GM12891 (cell line): ENCODE data around the gene BACE2.
"Not testable (repeated sequence)": the region's sequence is repeated elsewhere in the genome, so short reads cannot be mapped to it uniquely, and the experiment has no call there.

Experiments
- DNase-seq: peaks from one replicate; pipeline ENCODE4 v3.0.0; 2011; ENCODE audit warnings: low spot score; ENCODE audit not compliant: insufficient read length
- FAIRE-seq: peaks from 2 replicates; lab custom pipeline; 2011; peaks lifted over from hg19 to GRCh38; lab: Jason Lieb, UNC
- PAX5 ChIP-seq: IDR thresholded peaks from 2 replicates; pipeline ENCODE4 v1.6.1; 2011; ENCODE audit warnings: low read length, moderate library complexity, mild to moderate bottlenecking; ENCODE audit not compliant: insufficient read depth, severe bottlenecking
- POLR2A ChIP-seq: IDR thresholded peaks from 2 replicates; pipeline ENCODE4 v1.6.1; 2011; ENCODE audit warnings: low read depth, low read length, control low read depth
- POLR2AphosphoS5 ChIP-seq: IDR thresholded peaks from 2 replicates; pipeline ENCODE4 v1.6.1; 2011; ENCODE audit warnings: low read depth, low read length, control low read depth
- POU2F2 ChIP-seq: IDR thresholded peaks from 2 replicates; pipeline ENCODE4 v1.6.1; 2011; ENCODE audit warnings: low read depth, mild to moderate bottlenecking, control low read depth, low read length, moderate library complexity
- SPI1 ChIP-seq: IDR thresholded peaks from 2 replicates; pipeline ENCODE4 v1.6.1; 2011; ENCODE audit warnings: low read depth, low read length, control low read depth
- TAF1 ChIP-seq: IDR thresholded peaks from 2 replicates; pipeline ENCODE4 v1.6.1; 2011; ENCODE audit warnings: low read depth, low read length, control low read depth

The BACE2 gene

DNA sequence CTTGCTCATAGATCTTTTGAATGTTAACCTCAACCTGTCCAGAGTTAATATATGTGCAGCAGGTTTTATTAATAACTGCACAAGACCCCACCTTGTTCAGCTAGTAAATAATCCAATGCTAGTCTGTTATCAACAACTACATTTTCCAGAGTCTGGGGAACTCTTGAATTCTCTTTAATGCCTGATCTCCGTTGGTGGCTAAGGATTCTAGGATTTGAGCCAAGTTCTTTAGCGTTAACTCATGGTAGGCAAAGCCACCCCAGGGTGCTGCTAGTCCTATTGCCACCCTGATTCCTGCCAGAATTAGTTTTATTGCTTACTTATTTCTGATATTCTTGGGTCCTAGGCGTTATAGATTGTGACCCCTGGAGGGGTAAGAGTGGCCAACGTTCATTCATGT is 12.8 kb downstream of the BACE2 start:
- FAIRE-seq (no peak), DNase-seq (no peak)
- no peak for TF ChIP-seq POLR2AphosphoS5
- TF ChIP-seq POU2F2 = no peak

- FAIRE-seq = no peak
- no peak for DNase-seq
- TF ChIP-seq POLR2AphosphoS5 (no peak), SPI1 (no peak), TAF1 (no peak), PAX5 (no peak), POLR2A (no peak), POU2F2 (no peak)
These were observed 14.6 kb downstream of the BACE2 start for GRCh38 chr21:41182547-41182946.

DNA sequence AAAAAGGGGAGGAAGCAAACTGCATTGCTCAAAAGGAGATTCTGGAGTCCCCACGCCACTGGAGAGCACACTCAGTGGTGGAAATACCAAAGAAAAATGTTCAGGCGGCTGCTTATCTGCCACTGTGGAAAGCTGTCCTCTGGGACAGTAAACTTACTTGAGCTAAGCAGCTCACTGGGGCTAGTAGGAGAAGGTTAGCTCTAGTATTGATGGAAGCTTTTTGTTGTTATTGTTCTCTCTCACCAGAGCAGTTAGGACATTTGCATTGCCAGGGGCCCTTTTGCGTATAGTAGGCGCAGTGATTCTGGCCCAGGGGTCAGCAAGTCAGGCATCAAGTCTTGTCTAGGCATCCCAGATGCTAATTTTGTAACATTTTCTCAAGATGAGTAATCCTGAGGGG is 15.6 kb downstream of the BACE2 start:
- FAIRE-seq = no peak
- TF ChIP-seq POLR2A = no peak
- no peak for TF ChIP-seq SPI1
- TF ChIP-seq POU2F2 = no peak
- TF ChIP-seq TAF1 = no peak
- TF ChIP-seq POLR2AphosphoS5 = no peak
- TF ChIP-seq PAX5 = no peak
- DNase-seq = no peak

GRCh38 chr21:41185802-41186201 is 17.8 kb downstream of the BACE2 start:
- DNase-seq = no peak
- no peak for FAIRE-seq
- no peak for TF ChIP-seq POU2F2
- TF ChIP-seq POLR2A = no peak
- no peak for TF ChIP-seq POLR2AphosphoS5
- no peak for TF ChIP-seq SPI1
- no peak for TF ChIP-seq PAX5
- TF ChIP-seq TAF1 = no peak

DNA sequence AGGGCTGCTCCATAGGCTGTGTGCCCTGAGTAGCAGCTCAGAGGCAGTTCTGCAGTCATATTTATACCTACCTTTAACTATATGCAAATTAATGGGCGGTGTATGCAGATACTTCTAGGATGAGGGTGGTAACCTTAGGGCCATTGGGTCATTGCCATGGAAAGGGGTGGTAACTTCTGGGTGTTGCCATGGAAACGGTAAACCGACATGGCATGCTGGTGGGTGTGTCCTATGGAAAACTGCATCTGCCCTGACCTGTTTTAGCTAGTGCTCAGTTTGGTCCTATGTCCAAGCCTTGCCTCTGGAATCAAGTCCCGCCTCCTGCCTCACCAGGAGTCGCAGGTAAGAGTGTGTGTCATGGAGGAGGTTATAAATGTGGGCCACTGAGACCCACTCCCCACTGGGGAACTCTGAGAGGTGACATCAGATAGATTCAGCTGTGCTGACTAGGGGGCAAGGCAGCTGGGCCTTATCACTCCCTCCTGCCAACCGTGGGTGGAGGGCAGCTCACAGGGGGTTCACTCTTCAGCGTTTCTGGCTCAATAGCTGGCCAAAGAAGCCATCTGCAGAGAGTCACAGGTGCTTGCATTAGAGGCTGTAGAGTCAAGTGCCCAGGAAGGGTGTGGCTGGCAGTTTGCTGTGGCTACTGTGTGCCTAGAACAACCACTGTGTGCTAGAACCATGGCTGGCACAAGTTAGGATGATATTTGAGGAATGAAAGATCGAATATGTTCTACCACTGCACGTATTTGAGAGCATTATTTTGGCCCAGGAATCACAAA is 19.0 kb downstream of the BACE2 start:
- DNase-seq = no peak
- FAIRE-seq = no peak
- TF ChIP-seq PAX5 (no peak), SPI1 (no peak), POLR2AphosphoS5 (no peak)

- TF ChIP-seq POLR2AphosphoS5 = no peak
- no peak for TF ChIP-seq TAF1
- TF ChIP-seq PAX5 = no peak
- TF ChIP-seq POU2F2 = no peak
- no peak for TF ChIP-seq POLR2A
- no peak for TF ChIP-seq SPI1
- no peak for DNase-seq
- no peak for FAIRE-seq
These were observed 19.6 kb downstream of the BACE2 start for GRCh38 chr21:41187537-41188025.

DNA sequence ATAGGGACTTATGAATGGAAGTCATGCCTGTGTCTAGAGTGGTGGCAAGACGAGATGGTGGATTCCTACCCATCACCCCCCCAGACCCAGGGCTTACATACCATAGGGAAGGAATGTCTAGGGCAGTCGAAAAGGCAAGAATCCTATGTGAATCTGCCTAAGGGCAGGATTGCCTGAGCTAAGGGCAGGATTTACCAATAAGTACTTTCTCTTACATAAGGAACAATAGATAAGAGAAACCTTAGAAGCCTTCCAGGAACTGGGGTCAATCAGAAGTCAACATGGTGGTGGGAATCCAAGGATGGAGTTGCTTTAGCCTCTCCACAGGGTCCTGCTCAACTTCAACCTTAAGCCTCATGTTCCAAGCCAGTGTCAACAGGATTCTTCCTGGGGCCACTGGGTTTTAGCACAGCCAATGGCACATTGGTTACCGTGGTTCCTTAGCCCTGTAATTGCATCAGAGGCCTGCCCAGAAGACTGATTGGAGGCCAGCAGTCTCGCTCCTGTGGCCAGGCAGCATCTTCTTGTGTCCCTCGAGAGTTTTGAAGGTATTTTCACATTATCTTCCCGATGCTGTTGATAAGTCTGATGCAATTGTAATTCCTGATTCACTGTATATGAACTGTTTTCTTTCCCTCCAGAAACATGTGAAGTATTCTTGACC is 20.7 kb downstream of the BACE2 start:
- TF ChIP-seq POU2F2 (no peak), POLR2AphosphoS5 (no peak), SPI1 (no peak), POLR2A (no peak), PAX5 (no peak), TAF1 (no peak)
- FAIRE-seq = no peak

DNA sequence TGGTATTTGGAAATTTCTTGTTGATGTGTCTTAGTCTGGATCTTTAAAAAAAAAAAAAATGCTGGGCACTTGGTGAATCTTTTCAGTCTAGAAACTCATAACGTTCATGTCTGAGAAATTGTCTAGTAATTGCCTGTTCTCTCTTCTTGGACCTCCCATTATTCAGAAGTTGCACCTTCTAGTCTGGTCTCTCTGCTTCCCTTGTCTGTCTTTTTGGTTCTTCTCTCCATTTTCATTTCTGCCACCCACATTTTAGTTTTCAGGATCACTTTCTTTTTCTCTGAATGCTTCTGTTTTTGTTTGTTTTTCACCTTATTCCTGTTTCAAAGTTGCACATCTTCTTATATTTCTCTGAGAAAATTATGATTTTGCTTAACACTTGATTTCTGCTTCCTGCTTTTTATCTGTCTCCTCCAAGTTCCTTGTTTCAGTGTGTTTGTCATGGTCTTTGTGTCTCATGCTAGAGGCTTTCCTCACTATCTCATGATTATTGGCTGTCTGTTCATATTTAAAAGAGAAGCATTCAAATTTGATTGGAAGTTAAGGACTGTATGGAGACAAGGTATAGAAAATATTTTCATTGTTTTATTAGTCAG is 21.3 kb downstream of the BACE2 start:
- TF ChIP-seq PAX5 (no peak), POLR2A (no peak), POLR2AphosphoS5 (no peak), TAF1 (no peak), POU2F2 (no peak), SPI1 (no peak)
- FAIRE-seq = no peak
- DNase-seq = no peak

More for the DNA sequence above, 20.7 kb downstream of the BACE2 start:
- no peak for DNase-seq

- DNase-seq, FAIRE-seq: not testable (repeated sequence)
These were observed 24.6 kb downstream of the BACE2 start for GRCh38 chr21:41192552-41192951.

- FAIRE-seq = no peak
- DNase-seq = no peak
- no peak for TF ChIP-seq POLR2A
- no peak for TF ChIP-seq PAX5
- no peak for TF ChIP-seq TAF1
- no peak for TF ChIP-seq POLR2AphosphoS5
- TF ChIP-seq POU2F2 = no peak
- no peak for TF ChIP-seq SPI1
These were observed 27.4 kb downstream of the BACE2 start for GRCh38 chr21:41195311-41195710.
